ENCODE measurements around the gene CHN1. TPM values are rescaled to one million over a fixed set of nuclear protein-coding genes. Genes with fewer than 3 reads are reported as not detected.

The CHN1 gene
- total RNA-seq, 1 donor from 2014 or later, result 19.7 TPM

- no peak for DNase-seq
Measured at GRCh38 chr2:174784316-174784715, 220.9 kb downstream of the CHN1 start.

GRCh38 chr2:174781996-174782395 lies 223.2 kb downstream of the CHN1 start:
- DNase-seq, result no peak

GRCh38 chr2:174781298-174781697 lies 223.9 kb downstream of the CHN1 start:
- DNase-seq, result no peak

GRCh38 chr2:174780856-174781255 lies 224.3 kb downstream of the CHN1 start:
- no peak for DNase-seq

GRCh38 chr2:174780191-174780840 lies 224.9 kb downstream of the CHN1 start:
- DNase-seq, result no peak

GRCh38 chr2:174779361-174779928 lies 225.7 kb downstream of the CHN1 start:
- DNase-seq, result peak; percentile 41

GRCh38 chr2:174778085-174778981 lies 226.8 kb downstream of the CHN1 start:
- DNase-seq, result no peak

- peak; percentile 37 for DNase-seq
Measured at GRCh38 chr2:174777347-174778084, 227.7 kb downstream of the CHN1 start.

GRCh38 chr2:174776675-174777074 lies 228.5 kb downstream of the CHN1 start:
- no peak for DNase-seq

- DNase-seq, result no peak
Measured at GRCh38 chr2:174776223-174776622, 229.0 kb downstream of the CHN1 start.

- no peak for DNase-seq
Measured at GRCh38 chr2:174775571-174775980, 229.6 kb downstream of the CHN1 start.

- no peak for DNase-seq
Measured at GRCh38 chr2:174774886-174775285, 230.3 kb downstream of the CHN1 start.

GRCh38 chr2:174773215-174773614 lies 232.0 kb downstream of the CHN1 start:
- DNase-seq, result no peak

GRCh38 chr2:174772472-174772801 lies 232.7 kb downstream of the CHN1 start:
- DNase-seq, result no peak

GRCh38 chr2:174771631-174772471 lies 233.3 kb downstream of the CHN1 start:
- peak; percentile 89 for DNase-seq

GRCh38 chr2:174771136-174771535 lies 234.0 kb downstream of the CHN1 start:
- DNase-seq, result no peak

GRCh38 chr2:174768557-174768956 lies 236.6 kb downstream of the CHN1 start:
- no peak for DNase-seq

- no peak for DNase-seq
Measured at GRCh38 chr2:174766271-174766670, 238.9 kb downstream of the CHN1 start.

GRCh38 chr2:174765576-174765975 lies 239.6 kb downstream of the CHN1 start:
- no peak for DNase-seq

- peak; percentile 94 for DNase-seq
Measured at GRCh38 chr2:174764280-174765255, 240.6 kb downstream of the CHN1 start, which contains the start of gene CHRNA1. Gene CHRNA1, minus strand, starts transcription at chr2:174764472. Its CDS starts 78 bp downstream, at chr2:174764394.
